Thyroid gland (tissue), 4 donors: ENCODE results near the gene TLCD1. TPM values are rescaled to one million over a fixed set of nuclear protein-coding genes. Genes with fewer than 3 reads are reported as not detected.
"Not testable (repeated sequence)": the region's sequence is repeated elsewhere in the genome, so short reads cannot be mapped to it uniquely, and the experiment has no call there.

Experiments
- DNase-seq, 2 donors: peaks; one replicate each; pipeline ENCODE4 v3.0.0-alpha.2; 2019
- H3K27ac ChIP-seq, 3 donors: fragments of 200-600 bp; sonication (generic); 1 replicate in 2 of 3; 2 replicates in 1 of 3; pipeline ENCODE4 v1.5.1; 2016 to 2019; ENCODE audit warnings: mild to moderate bottlenecking in 1 of 3, moderate library complexity in 1 of 3
- H3K27me3 ChIP-seq: fragments of 200-600 bp; sonication (generic); one replicate; pipeline ENCODE4 v1.5.1; 2019
- H3K36me3 ChIP-seq, 2 donors: fragments of 200-600 bp; sonication (generic); one replicate each; pipeline ENCODE4 v1.5.1; 2016 to 2019
- H3K4me1 ChIP-seq, 2 donors: fragments of 200-600 bp; sonication (generic); one replicate each; pipeline ENCODE4 v1.5.1; 2017 to 2019
- H3K4me3 ChIP-seq, 3 donors: fragments of 200-600 bp; sonication (generic); replicated peaks in 1 of 3; 1 replicate in 2 of 3; 2 replicates in 1 of 3; pipeline ENCODE4 v1.5.1; 2016; ENCODE audit warnings: mild to moderate bottlenecking in 1 of 3
- H3K9me3 ChIP-seq: fragments of 200-600 bp; sonication (generic); one replicate; pipeline ENCODE4 v1.5.1; 2017
- CTCF ChIP-seq, 6 experiments: fragments of 200-600 bp in 3 of 6; fragments of 450-650 bp in 3 of 6; sonication (generic) in 3 of 6; IDR thresholded peaks; one replicate each; pipeline ENCODE4 v1.5.1; 2016 to 2019; ENCODE audit warnings: antibody characterized with exemption in 6 of 6, mild to moderate bottlenecking in 2 of 6, inconsistent platforms in 1 of 6, moderate library complexity in 1 of 6
- POLR2A ChIP-seq, 2 donors: fragments of 450-650 bp; IDR thresholded peaks; one replicate each; pipeline ENCODE4 v1.6.1; 2017; ENCODE audit warnings: antibody characterized with exemption in 2 of 2, mild to moderate bottlenecking in 2 of 2, moderate library complexity in 1 of 2
- WGBS, 2 donors: methylation state at CpG; one replicate each; pipeline ENCODE4 v1.1.5; 2017; 5-methylcytosine and 5-hydroxymethylcytosine counted together
- intact Hi-C: fragments of 100-400 bp; cut with DNase I; formaldehyde crosslinking; loops from one replicate; pipeline ENCODE4 v1.15.1; 2023
- total RNA-seq, 4 donors: library from RNA; depleted of rRNA; stranded (reverse); fragments of >200 nt; gene quantifications; one replicate each; pipeline ENCODE4 v1.2.3, GENCODE V29; 2016

Gene TLCD1
- total RNA-seq, 4 donors from 2014 or later: 1.6 to 21.4 (median 5.1) TPM

GRCh38 chr17:28737770-28738679 lies 12.0 kb upstream of the TLCD1 start:
- no peaks in the 10 kb centered on the region for H3K36me3 ChIP-seq
- peak; percentile 69 to 73 for DNase-seq
- H3K27ac ChIP-seq: no peak overlapping the region
- peaks cover 10 to 17% of the 10 kb centered on the region in 2 donors for H3K4me1 ChIP-seq
- TF ChIP-seq POLR2A (IDR thresholded peaks at IDR 0.05) (no peak), CTCF (IDR thresholded peaks at IDR 0.05) (no peak)
- no peaks in the 10 kb centered on the region for H3K9me3 ChIP-seq
- H3K4me3 ChIP-seq: no peak overlapping the region
- no peaks in the 10 kb centered on the region for H3K27me3 ChIP-seq
- intact Hi-C loops: no loop called here
- WGBS, 2 donors: 66 to 84% methylated on average over 6 to 13 of the region's 22 CpGs

DNA sequence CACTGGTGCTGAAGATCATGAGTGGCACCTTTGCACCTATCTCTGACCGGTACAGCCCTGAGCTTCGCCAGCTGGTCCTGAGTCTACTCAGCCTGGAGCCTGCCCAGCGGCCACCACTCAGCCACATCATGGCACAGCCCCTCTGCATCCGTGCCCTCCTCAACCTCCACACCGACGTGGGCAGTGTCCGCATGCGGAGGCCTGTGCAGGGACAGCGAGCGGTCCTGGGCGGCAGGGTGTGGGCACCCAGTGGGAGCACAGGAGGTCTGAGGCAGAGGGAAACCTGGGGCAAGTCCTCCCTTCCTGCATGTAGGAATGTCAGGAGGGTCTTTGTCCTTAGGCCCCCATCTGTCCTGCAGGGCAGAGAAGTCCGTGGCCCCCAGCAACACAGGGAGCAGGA lies 11.3 kb upstream of the TLCD1 start:
- peaks cover 9 to 10% of the 10 kb centered on the region in 2 donors for H3K4me1 ChIP-seq
- no peak for DNase-seq
- intact Hi-C loops: no loop called here
- TF ChIP-seq POLR2A (IDR thresholded peaks at IDR 0.05) (no peak), CTCF (IDR thresholded peaks at IDR 0.05) (no peak)
- H3K27ac ChIP-seq: no peak overlapping the region
- H3K27me3 ChIP-seq: no peaks in the 10 kb centered on the region
- WGBS, 2 donors: 77 to 93% methylated on average over 5 to 12 of the region's 12 CpGs
- H3K36me3 ChIP-seq: no peaks in the 10 kb centered on the region
- H3K4me3 ChIP-seq: no peak overlapping the region
- H3K9me3 ChIP-seq: no peaks in the 10 kb centered on the region

GRCh38 chr17:28735913-28736769 lies 10.1 kb upstream of the TLCD1 start:
- H3K4me1 ChIP-seq, intact Hi-C loops, H3K36me3 ChIP-seq, H3K4me3 ChIP-seq, H3K27me3 ChIP-seq, DNase-seq, H3K9me3 ChIP-seq, H3K27ac ChIP-seq: not testable (repeated sequence)
- 95 to 97% methylated on average over 7 of the region's 8 CpGs for WGBS, 2 donors

DNA sequence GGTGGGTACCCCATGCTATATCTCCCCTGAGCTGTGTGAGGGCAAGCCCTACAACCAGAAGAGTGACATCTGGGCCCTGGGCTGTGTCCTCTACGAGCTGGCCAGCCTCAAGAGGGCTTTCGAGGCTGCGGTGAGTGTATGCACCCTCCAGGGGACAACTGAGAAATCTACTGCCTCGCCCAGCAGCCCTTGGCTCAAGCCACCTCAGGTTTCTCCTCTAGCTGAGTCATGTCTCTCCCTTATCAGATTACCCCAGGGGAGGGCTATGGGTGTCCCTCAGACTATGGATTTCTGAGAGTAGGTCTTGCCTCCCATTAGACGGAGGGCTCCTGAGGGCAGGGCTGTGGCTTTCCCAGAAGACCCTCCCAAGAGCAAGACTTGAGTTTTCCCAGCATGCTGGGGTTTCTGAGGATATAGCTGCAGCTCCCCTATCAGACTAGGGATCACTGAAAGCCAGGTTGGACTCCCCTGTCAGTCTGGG lies 9.2 kb upstream of the TLCD1 start:
- Histone ChIP-seq H3K9me3 (no peaks in the 10 kb centered on the region), H3K4me3 (no peak overlapping the region), H3K27me3 (no peaks in the 10 kb centered on the region), H3K4me1 (peaks cover 9 to 10% of the 10 kb centered on the region in 2 donors), H3K36me3 (no peaks in the 10 kb centered on the region), H3K27ac (no peak overlapping the region)
- TF ChIP-seq CTCF (IDR thresholded peaks at IDR 0.05): no peak
- no peak for TF ChIP-seq POLR2A (IDR thresholded peaks at IDR 0.05)
- no peak for DNase-seq
- 87 to 92% methylated on average over 5 of the region's 5 CpGs for WGBS, 2 donors
- intact Hi-C loops: no loop called here

- WGBS, 2 donors: 87 to 91% methylated on average over 7 to 10 of the region's 10 CpGs
- peaks cover 9 to 10% of the 10 kb centered on the region in 2 donors for H3K4me1 ChIP-seq
- TF ChIP-seq CTCF (IDR thresholded peaks at IDR 0.05) (no peak), POLR2A (IDR thresholded peaks at IDR 0.05) (no peak)
- H3K27me3 ChIP-seq: no peaks in the 10 kb centered on the region
- intact Hi-C loops: no loop called here
- no peaks in the 10 kb centered on the region for H3K36me3 ChIP-seq
- DNase-seq: no peak
- no peak overlapping the region for H3K4me3 ChIP-seq
- no peaks in the 10 kb centered on the region for H3K9me3 ChIP-seq
- H3K27ac ChIP-seq: no peak overlapping the region
Measured at GRCh38 chr17:28734712-28735241, 8.7 kb upstream of the TLCD1 start.
